ENCODE data around the gene TRIM38.
A peak's percentile ranks its signal among the peaks of the same experiment; 100 is the strongest.

The TRIM38 gene

GRCh38 chr6:26021001-26021349 is 58.4 kb downstream of the TRIM38 start:
- Mint-ChIP-seq H3K27me3 (no peaks in the 10 kb centered on the region), H3K9me3 (no peaks in the 10 kb centered on the region), H3K36me3 (ENCODE audit: insufficient read depth) (peaks cover 34% of the 10 kb centered on the region), H3K4me3 (peak overlapping the region; percentile 82), H3K4me1 (peaks cover 21% of the 10 kb centered on the region), H3K27ac (ENCODE audit: low read depth) (peak overlapping the region; percentile 98)
- no peak for DNase-seq (ENCODE audit: low spot score in 2 of 2)
- no peak for ATAC-seq (replicated peaks; ENCODE audit: extremely low read depth, poor library complexity, severe bottlenecking)

DNA sequence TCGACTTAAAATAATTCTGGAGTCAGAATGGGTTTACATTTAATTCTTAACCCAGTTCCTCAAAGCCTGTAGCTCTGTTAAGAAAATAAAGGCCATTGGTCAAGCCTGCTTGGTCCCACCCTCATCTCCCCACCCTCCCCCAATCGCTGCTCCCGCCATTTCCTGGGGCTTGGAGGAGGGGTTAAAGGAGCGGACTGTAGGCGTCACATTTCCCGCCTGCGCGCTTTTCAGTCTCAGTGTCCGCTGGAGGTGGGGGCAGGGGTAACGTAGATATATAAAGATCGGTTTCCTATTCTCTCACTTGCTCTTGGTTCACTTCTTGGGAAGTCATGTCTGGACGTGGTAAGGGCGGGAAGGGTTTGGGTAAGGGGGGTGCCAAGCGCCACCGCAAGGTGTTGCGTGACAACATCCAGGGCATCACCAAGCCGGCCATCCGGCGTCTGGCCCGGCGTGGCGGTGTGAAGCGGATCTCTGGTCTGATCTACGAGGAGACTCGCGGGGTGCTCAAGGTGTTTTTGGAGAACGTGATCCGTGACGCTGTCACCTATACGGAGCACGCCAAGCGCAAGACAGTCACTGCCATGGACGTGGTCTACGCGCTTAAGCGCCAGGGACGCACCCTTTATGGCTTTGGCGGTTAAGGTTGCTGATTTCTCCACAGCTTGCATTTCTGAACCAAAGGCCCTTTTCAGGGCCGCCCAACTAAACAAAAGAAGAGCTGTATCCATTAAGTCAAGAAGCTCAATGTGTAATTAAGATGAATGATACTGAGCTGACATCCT is 58.9 kb downstream of the TRIM38 start:
- peak overlapping the region; percentile 98 for H3K27ac Mint-ChIP-seq (ENCODE audit: low read depth)
- H3K4me3 Mint-ChIP-seq = peak overlapping the region; percentile 82
- no peaks in the 10 kb centered on the region for H3K9me3 Mint-ChIP-seq
- DNase-seq (ENCODE audit: low spot score in 2 of 2) (peak; percentile 73 to 92), ATAC-seq (replicated peaks; ENCODE audit: extremely low read depth, poor library complexity, severe bottlenecking) (peak; percentile 67)
- no peaks in the 10 kb centered on the region for H3K27me3 Mint-ChIP-seq
- H3K36me3 Mint-ChIP-seq (ENCODE audit: insufficient read depth) = peaks cover 37% of the 10 kb centered on the region
- peaks cover 26% of the 10 kb centered on the region for H3K4me1 Mint-ChIP-seq

GRCh38 chr6:26022132-26022472 is 59.5 kb downstream of the TRIM38 start:
- DNase-seq (ENCODE audit: low spot score in 2 of 2) (no peak), ATAC-seq (replicated peaks; ENCODE audit: extremely low read depth, poor library complexity, severe bottlenecking) (no peak)
- peaks cover 41% of the 10 kb centered on the region for H3K36me3 Mint-ChIP-seq (ENCODE audit: insufficient read depth)
- no peaks in the 10 kb centered on the region for H3K9me3 Mint-ChIP-seq
- no peaks in the 10 kb centered on the region for H3K27me3 Mint-ChIP-seq
- peak overlapping the region; percentile 82 for H3K4me3 Mint-ChIP-seq
- peaks cover 32% of the 10 kb centered on the region for H3K4me1 Mint-ChIP-seq
- H3K27ac Mint-ChIP-seq (ENCODE audit: low read depth) = peak overlapping the region; percentile 98

DNA sequence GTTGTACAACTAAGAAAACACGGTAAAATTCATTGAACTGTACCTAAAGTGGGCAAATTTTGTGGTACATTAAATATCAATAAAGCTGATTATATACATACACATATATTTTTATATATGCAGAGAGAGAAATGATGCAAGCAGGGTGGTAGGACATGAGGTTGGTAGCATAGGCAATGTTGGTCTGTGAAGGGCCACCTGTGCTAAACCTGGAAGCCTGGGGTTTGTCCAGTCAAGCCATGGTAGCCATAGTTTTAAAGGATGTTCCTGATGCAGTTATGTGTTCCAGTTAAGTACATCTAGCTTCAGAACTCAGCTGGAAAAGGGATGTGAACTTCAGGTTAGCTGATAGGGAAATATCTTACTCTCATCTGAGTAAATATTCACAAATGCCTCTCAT is 60.1 kb downstream of the TRIM38 start:
- peaks cover 38% of the 10 kb centered on the region for H3K4me1 Mint-ChIP-seq
- peaks cover 44% of the 10 kb centered on the region for H3K36me3 Mint-ChIP-seq (ENCODE audit: insufficient read depth)
- no peaks in the 10 kb centered on the region for H3K27me3 Mint-ChIP-seq

DNA sequence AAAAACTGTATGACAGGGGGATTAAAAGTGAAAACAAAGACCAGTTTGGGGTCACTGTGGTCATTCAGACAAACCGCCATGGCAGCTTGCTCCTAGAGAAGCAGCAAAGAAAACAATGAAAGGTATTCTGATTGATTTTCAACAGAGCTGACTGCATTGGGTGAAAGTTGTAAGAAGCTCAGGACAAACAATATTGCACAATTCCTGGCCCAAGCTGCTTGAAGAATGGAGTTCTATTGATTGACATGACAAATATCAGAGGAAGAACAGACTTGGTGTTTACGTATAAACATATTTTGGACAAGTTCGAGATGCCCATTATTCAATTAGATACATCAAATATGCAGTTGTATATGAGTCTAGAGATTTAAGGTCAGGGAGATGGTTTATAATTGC is 62.0 kb downstream of the TRIM38 start:
- no peak overlapping the region for H3K4me3 Mint-ChIP-seq
- H3K36me3 Mint-ChIP-seq (ENCODE audit: insufficient read depth) = peaks cover 38% of the 10 kb centered on the region
- peak overlapping the region; percentile 20 for H3K27ac Mint-ChIP-seq (ENCODE audit: low read depth)
- no peaks in the 10 kb centered on the region for H3K9me3 Mint-ChIP-seq
- no peaks in the 10 kb centered on the region for H3K27me3 Mint-ChIP-seq
- DNase-seq (ENCODE audit: low spot score in 2 of 2) (no peak), ATAC-seq (replicated peaks; ENCODE audit: extremely low read depth, poor library complexity, severe bottlenecking) (no peak)
- peaks cover 40% of the 10 kb centered on the region for H3K4me1 Mint-ChIP-seq

More for the DNA sequence above, 60.1 kb downstream of the TRIM38 start:
- no peak for ATAC-seq (replicated peaks; ENCODE audit: extremely low read depth, poor library complexity, severe bottlenecking)
- no peaks in the 10 kb centered on the region for H3K9me3 Mint-ChIP-seq
- H3K4me3 Mint-ChIP-seq = no peak overlapping the region
- no peak overlapping the region for H3K27ac Mint-ChIP-seq (ENCODE audit: low read depth)
- DNase-seq (ENCODE audit: low spot score in 2 of 2) = no peak

GRCh38 chr6:26025047-26025893 is 62.7 kb downstream of the TRIM38 start:
- no peak for DNase-seq (ENCODE audit: low spot score in 2 of 2)
- Mint-ChIP-seq H3K4me3 (no peak overlapping the region), H3K36me3 (ENCODE audit: insufficient read depth) (peaks cover 32% of the 10 kb centered on the region)

GRCh38 chr6:26025894-26026832 is 63.6 kb downstream of the TRIM38 start:
- Mint-ChIP-seq H3K4me3 (peak overlapping the region; percentile 80), H3K9me3 (no peaks in the 10 kb centered on the region), H3K27me3 (no peaks in the 10 kb centered on the region), H3K36me3 (ENCODE audit: insufficient read depth) (peaks cover 23% of the 10 kb centered on the region), H3K27ac (ENCODE audit: low read depth) (peak overlapping the region; percentile 96), H3K4me1 (peaks cover 39% of the 10 kb centered on the region)
- DNase-seq (ENCODE audit: low spot score in 2 of 2) (peak; percentile 83 to 93), ATAC-seq (replicated peaks; ENCODE audit: extremely low read depth, poor library complexity, severe bottlenecking) (peak; percentile 48)

More at GRCh38 chr6:26025047-26025893, 62.7 kb downstream of the TRIM38 start:
- Mint-ChIP-seq H3K9me3 (no peaks in the 10 kb centered on the region), H3K27me3 (no peaks in the 10 kb centered on the region), H3K4me1 (peaks cover 37% of the 10 kb centered on the region), H3K27ac (ENCODE audit: low read depth) (peak overlapping the region; percentile 96)
- no peak for ATAC-seq (replicated peaks; ENCODE audit: extremely low read depth, poor library complexity, severe bottlenecking)

GRCh38 chr6:26026833-26027490 is 64.4 kb downstream of the TRIM38 start:
- Mint-ChIP-seq H3K4me1 (peaks cover 40% of the 10 kb centered on the region), H3K9me3 (no peaks in the 10 kb centered on the region), H3K27me3 (no peaks in the 10 kb centered on the region)

GRCh38 chr6:26027491-26028211 is 65.0 kb downstream of the TRIM38 start:
- peak overlapping the region; percentile 96 for H3K27ac Mint-ChIP-seq (ENCODE audit: low read depth)
- DNase-seq (ENCODE audit: low spot score in 2 of 2) (no peak), ATAC-seq (replicated peaks; ENCODE audit: extremely low read depth, poor library complexity, severe bottlenecking) (no peak)
- peaks cover 22% of the 10 kb centered on the region for H3K36me3 Mint-ChIP-seq (ENCODE audit: insufficient read depth)
- H3K27me3 Mint-ChIP-seq = no peaks in the 10 kb centered on the region
- H3K4me3 Mint-ChIP-seq = peak overlapping the region; percentile 80
- H3K4me1 Mint-ChIP-seq = peaks cover 41% of the 10 kb centered on the region
- H3K9me3 Mint-ChIP-seq = no peaks in the 10 kb centered on the region

More at GRCh38 chr6:26026833-26027490, 64.4 kb downstream of the TRIM38 start:
- DNase-seq (ENCODE audit: low spot score in 2 of 2) = peak; percentile 76 to 90
- H3K4me3 Mint-ChIP-seq = peak overlapping the region; percentile 80
- peak; percentile 79 for ATAC-seq (replicated peaks; ENCODE audit: extremely low read depth, poor library complexity, severe bottlenecking)
- peak overlapping the region; percentile 96 for H3K27ac Mint-ChIP-seq (ENCODE audit: low read depth)
- H3K36me3 Mint-ChIP-seq (ENCODE audit: insufficient read depth) = peaks cover 19% of the 10 kb centered on the region

DNA sequence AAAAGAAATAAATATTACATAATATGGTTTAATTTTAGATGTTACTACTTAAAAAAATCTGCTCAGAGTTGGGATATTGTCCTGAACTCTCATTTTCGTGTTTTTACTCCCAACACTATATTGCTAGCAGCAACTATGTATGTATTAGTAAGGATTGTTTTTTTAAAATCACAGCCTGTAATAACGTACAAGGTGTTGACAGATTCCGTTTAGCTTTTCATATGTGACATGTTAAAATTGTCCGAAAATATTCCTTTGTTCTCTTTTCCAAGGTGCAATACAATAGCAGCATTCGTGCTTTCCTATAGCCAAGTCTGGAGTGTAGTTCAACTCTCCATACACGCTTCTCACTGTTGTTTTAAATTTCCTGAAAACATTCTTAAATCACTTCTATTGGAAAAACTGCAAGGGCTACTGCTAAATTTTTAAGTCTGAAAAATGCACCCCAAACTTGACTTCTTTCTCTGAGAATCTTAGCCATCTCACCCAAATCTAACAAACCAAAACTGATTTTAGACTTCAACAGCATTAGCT is 65.7 kb downstream of the TRIM38 start:
- H3K4me3 Mint-ChIP-seq = peak overlapping the region; percentile 80
- H3K9me3 Mint-ChIP-seq = no peaks in the 10 kb centered on the region

More for the DNA sequence above, 65.7 kb downstream of the TRIM38 start:
- ATAC-seq (replicated peaks; ENCODE audit: extremely low read depth, poor library complexity, severe bottlenecking) = no peak
- Mint-ChIP-seq H3K36me3 (ENCODE audit: insufficient read depth) (peaks cover 28% of the 10 kb centered on the region), H3K4me1 (peaks cover 47% of the 10 kb centered on the region), H3K27ac (ENCODE audit: low read depth) (no peak overlapping the region), H3K27me3 (no peaks in the 10 kb centered on the region)
- no peak for DNase-seq (ENCODE audit: low spot score in 2 of 2)

Measured in central memory CD8-positive, alpha-beta T cell (primary cell).